HepG2 (cell line): ENCODE data around the gene CYB5A. TPM values are rescaled to one million over a fixed set of nuclear protein-coding genes. Genes with fewer than 3 reads are reported as not detected.

ENCODE experiments used
- CBX5 ChIP-seq: sonication (generic); formaldehyde crosslinking; IDR thresholded peaks from 2 replicates; pipeline ENCODE4 v1.4.0; 2020; ENCODE audit warnings: missing genetic modification reagents, borderline replicate concordance
- ERF ChIP-seq: IDR thresholded peaks from 2 replicates; pipeline ENCODE4 v1.6.1; 2018; ENCODE audit warnings: missing biosample characterization, missing genetic modification reagents
- MAFF ChIP-seq: IDR thresholded peaks from 2 replicates; pipeline ENCODE4 v1.6.1; 2011; ENCODE audit warnings: low read depth, low read length, improper control_type of control experiment
- TBX2 ChIP-seq: sonication (generic); formaldehyde crosslinking; IDR thresholded peaks from 2 replicates; pipeline ENCODE4 v1.5.0; 2020; ENCODE audit warnings: missing genetic modification reagents, mild to moderate bottlenecking, borderline replicate concordance
- YEATS2 ChIP-seq: sonication (generic); formaldehyde crosslinking; IDR thresholded peaks from 2 replicates; pipeline ENCODE4 v1.4.0; 2020; ENCODE audit warnings: missing genetic modification reagents, borderline replicate concordance
- ZNF451 ChIP-seq: sonication (generic); formaldehyde crosslinking; IDR thresholded peaks from 2 replicates; pipeline ENCODE4 v1.5.0; 2020; ENCODE audit warnings: mild to moderate bottlenecking, missing genetic modification reagents
- polyA plus RNA-seq, 8 experiments: library from polyadenylated mRNA; depleted of rRNA in 3 of 8; stranded (reverse) in 7 of 8; unstranded in 1 of 8; fragments of >200 nt; fragmentation: Illumina TruSeq in 4 of 8; extraction: Trizol in 4 of 8; gene quantifications; 2 replicates each; pipeline versions ENCODE4 v1.2.1 to v1.2.3, GENCODE V29; 2011 to 2016; ENCODE audit warnings: low read depth in 4 of 8, missing spikeins in 1 of 8, mixed read lengths in 1 of 8; ENCODE audit not compliant: insufficient read depth in 1 of 8
- total RNA-seq, 5 experiments: library from RNA; depleted of rRNA; stranded (reverse); fragments of >200 nt; fragmentation: Illumina TruSeq; extraction: Trizol; gene quantifications; 2 replicates each; pipeline ENCODE4 v1.2.3, GENCODE V29; 2016; ENCODE audit warnings: low read depth in 1 of 5
- TF ChIP-seq, protein P1 (sequence below): sonication (generic); formaldehyde crosslinking; IDR thresholded peaks from 2 replicates; pipeline ENCODE4 v1.5.0; 2020; ENCODE audit warnings: mild to moderate bottlenecking, missing genetic modification reagents, borderline replicate concordance
- TF ChIP-seq, protein P2 (sequence below): IDR thresholded peaks from 2 replicates; pipeline ENCODE4 v1.6.1; 2012; ENCODE audit warnings: low read depth, low read length, improper control_type of control experiment
- TF ChIP-seq, protein P3 (sequence below): sonication (generic); formaldehyde crosslinking; IDR thresholded peaks from 2 replicates; pipeline ENCODE4 v1.5.1; 2020; ENCODE audit warnings: mild to moderate bottlenecking, missing genetic modification reagents, borderline replicate concordance
- TF ChIP-seq, protein P4 (sequence below): sonication (generic); formaldehyde crosslinking; IDR thresholded peaks from 2 replicates; pipeline ENCODE4 v1.8.0; 2022; ENCODE audit warnings: mild to moderate bottlenecking, missing genetic modification reagents, borderline replicate concordance

CYB5A gene
- total and polyA plus RNA-seq, 2 of the 13 experiments (the other 11 are each of a cell fraction or from before 2014, with no cell fraction given) = 215 to 356 TPM

DNA sequence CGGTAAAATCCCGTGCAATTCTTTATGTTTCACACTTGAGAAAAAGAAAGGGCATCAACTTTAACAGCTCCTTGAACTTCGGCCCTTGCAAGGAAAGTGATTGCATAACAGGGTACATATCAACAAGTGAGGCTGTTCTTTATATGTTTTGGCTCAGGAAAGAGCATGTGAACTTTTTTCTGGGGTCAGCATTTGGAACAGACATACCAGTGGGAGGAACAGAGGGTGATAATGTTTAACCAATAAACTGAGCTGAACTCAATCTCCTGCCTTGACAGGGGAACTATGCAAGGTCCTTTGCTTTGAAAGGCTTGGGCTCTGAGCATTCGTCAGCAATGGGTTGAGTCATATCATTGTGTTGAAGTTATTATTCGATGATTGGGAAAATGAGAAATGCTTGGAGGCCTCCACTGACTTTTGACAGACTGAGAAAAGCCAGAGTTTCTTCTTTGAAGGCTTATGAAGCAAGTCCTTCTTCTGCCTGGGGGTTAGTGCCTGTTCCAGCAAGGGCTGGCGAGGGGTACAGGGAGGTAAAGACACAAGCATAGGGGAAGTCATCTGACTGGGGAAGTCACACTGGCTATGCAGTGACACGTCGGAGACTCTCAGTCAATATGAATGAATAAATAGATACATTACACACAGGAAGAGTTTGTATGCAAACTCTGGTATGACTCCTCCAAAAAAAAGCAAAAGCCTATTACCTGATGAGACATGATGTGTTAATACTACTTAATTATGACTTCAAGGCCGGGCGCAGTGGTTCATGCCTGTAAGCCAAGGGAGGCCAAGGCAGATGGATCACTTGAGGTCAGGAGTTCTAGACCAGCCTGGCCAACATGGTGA lies 57.2 kb downstream of the CYB5A start (continued):
- no peak for TF ChIP-seq CBX5
- TF ChIP-seq TBX2 = peak; percentile 93
- TF ChIP-seq, protein P1, sequence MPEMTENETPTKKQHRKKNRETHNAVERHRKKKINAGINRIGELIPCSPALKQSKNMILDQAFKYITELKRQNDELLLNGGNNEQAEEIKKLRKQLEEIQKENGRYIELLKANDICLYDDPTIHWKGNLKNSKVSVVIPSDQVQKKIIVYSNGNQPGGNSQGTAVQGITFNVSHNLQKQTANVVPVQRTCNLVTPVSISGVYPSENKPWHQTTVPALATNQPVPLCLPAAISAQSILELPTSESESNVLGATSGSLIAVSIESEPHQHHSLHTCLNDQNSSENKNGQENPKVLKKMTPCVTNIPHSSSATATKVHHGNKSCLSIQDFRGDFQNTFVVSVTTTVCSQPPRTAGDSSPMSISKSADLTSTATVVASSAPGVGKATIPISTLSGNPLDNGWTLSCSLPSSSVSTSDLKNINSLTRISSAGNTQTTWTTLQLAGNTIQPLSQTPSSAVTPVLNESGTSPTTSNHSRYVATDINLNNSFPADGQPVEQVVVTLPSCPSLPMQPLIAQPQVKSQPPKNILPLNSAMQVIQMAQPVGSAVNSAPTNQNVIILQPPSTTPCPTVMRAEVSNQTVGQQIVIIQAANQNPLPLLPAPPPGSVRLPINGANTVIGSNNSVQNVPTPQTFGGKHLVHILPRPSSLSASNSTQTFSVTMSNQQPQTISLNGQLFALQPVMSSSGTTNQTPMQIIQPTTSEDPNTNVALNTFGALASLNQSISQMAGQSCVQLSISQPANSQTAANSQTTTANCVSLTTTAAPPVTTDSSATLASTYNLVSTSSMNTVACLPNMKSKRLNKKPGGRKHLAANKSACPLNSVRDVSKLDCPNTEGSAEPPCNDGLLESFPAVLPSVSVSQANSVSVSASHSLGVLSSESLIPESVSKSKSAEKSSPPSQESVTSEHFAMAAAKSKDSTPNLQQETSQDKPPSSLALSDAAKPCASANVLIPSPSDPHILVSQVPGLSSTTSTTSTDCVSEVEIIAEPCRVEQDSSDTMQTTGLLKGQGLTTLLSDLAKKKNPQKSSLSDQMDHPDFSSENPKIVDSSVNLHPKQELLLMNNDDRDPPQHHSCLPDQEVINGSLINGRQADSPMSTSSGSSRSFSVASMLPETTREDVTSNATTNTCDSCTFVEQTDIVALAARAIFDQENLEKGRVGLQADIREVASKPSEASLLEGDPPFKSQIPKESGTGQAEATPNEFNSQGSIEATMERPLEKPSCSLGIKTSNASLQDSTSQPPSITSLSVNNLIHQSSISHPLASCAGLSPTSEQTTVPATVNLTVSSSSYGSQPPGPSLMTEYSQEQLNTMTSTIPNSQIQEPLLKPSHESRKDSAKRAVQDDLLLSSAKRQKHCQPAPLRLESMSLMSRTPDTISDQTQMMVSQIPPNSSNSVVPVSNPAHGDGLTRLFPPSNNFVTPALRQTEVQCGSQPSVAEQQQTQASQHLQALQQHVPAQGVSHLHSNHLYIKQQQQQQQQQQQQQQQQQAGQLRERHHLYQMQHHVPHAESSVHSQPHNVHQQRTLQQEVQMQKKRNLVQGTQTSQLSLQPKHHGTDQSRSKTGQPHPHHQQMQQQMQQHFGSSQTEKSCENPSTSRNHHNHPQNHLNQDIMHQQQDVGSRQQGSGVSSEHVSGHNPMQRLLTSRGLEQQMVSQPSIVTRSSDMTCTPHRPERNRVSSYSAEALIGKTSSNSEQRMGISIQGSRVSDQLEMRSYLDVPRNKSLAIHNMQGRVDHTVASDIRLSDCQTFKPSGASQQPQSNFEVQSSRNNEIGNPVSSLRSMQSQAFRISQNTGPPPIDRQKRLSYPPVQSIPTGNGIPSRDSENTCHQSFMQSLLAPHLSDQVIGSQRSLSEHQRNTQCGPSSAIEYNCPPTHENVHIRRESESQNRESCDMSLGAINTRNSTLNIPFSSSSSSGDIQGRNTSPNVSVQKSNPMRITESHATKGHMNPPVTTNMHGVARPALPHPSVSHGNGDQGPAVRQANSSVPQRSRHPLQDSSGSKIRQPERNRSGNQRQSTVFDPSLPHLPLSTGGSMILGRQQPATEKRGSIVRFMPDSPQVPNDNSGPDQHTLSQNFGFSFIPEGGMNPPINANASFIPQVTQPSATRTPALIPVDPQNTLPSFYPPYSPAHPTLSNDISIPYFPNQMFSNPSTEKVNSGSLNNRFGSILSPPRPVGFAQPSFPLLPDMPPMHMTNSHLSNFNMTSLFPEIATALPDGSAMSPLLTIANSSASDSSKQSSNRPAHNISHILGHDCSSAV = 0 out of 2 replicates have a peak, but pooled peaks have one; percentile 69
- peak; percentile 33; the same call in 1 of the 2 replicates for TF ChIP-seq ZNF451 (CRISPR knock-in tag)
- TF ChIP-seq YEATS2 (CRISPR knock-in tag) = 0 out of 2 replicates have a peak, but pooled peaks have one; percentile 45
- peak; percentile 72 for TF ChIP-seq MAFF
- TF ChIP-seq, protein P2, sequence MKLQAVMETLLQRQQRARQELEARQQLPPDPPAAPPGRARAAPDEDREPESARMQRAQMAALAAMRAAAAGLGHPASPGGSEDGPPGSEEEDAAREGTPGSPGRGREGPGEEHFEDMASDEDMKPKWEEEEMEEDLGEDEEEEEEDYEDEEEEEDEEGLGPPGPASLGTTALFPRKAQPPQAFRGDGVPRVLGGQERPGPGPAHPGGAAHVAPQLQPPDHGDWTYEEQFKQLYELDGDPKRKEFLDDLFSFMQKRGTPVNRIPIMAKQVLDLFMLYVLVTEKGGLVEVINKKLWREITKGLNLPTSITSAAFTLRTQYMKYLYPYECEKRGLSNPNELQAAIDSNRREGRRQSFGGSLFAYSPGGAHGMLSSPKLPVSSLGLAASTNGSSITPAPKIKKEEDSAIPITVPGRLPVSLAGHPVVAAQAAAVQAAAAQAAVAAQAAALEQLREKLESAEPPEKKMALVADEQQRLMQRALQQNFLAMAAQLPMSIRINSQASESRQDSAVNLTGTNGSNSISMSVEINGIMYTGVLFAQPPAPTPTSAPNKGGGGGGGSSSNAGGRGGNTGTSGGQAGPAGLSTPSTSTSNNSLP = peak; percentile 83
- TF ChIP-seq, protein P3, sequence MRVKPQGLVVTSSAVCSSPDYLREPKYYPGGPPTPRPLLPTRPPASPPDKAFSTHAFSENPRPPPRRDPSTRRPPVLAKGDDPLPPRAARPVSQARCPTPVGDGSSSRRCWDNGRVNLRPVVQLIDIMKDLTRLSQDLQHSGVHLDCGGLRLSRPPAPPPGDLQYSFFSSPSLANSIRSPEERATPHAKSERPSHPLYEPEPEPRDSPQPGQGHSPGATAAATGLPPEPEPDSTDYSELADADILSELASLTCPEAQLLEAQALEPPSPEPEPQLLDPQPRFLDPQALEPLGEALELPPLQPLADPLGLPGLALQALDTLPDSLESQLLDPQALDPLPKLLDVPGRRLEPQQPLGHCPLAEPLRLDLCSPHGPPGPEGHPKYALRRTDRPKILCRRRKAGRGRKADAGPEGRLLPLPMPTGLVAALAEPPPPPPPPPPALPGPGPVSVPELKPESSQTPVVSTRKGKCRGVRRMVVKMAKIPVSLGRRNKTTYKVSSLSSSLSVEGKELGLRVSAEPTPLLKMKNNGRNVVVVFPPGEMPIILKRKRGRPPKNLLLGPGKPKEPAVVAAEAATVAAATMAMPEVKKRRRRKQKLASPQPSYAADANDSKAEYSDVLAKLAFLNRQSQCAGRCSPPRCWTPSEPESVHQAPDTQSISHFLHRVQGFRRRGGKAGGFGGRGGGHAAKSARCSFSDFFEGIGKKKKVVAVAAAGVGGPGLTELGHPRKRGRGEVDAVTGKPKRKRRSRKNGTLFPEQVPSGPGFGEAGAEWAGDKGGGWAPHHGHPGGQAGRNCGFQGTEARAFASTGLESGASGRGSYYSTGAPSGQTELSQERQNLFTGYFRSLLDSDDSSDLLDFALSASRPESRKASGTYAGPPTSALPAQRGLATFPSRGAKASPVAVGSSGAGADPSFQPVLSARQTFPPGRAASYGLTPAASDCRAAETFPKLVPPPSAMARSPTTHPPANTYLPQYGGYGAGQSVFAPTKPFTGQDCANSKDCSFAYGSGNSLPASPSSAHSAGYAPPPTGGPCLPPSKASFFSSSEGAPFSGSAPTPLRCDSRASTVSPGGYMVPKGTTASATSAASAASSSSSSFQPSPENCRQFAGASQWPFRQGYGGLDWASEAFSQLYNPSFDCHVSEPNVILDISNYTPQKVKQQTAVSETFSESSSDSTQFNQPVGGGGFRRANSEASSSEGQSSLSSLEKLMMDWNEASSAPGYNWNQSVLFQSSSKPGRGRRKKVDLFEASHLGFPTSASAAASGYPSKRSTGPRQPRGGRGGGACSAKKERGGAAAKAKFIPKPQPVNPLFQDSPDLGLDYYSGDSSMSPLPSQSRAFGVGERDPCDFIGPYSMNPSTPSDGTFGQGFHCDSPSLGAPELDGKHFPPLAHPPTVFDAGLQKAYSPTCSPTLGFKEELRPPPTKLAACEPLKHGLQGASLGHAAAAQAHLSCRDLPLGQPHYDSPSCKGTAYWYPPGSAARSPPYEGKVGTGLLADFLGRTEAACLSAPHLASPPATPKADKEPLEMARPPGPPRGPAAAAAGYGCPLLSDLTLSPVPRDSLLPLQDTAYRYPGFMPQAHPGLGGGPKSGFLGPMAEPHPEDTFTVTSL = peak; percentile 77; the same call in 1 of the 2 replicates
- TF ChIP-seq, protein P4, sequence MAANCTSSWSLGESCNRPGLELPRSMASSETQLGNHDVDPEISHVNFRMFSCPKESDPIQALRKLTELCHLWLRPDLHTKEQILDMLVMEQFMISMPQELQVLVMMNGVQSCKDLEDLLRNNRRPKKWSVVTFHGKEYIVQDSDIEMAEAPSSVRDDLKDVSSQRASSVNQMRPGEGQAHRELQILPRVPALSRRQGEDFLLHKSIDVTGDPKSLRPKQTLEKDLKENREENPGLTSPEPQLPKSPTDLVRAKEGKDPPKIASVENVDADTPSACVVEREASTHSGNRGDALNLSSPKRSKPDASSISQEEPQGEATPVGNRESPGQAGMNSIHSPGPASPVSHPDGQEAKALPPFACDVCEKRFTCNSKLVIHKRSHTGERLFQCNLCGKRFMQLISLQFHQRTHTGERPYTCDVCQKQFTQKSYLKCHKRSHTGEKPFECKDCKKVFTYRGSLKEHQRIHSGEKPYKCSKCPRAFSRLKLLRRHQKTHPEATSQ (CRISPR knock-in tag) = peak; percentile 93; the same call in 1 of the 2 replicates
- peak; percentile 81 for TF ChIP-seq ERF
